Activated CD4-positive, alpha-beta memory T cell treated with anti-CD3 and anti-CD28 coated beads, Interleukin-2, amount 10 ng/mL, durations not matched to agents 7 days and 5 days (primary cell): ENCODE results near the gene BAZ2B. TPM values are rescaled to one million over a fixed set of nuclear protein-coding genes. Genes with fewer than 3 reads are reported as not detected.

Experiments
- CTCF ChIA-PET: fragments of 350-600 bp; sonication (Branson Sonifier 250); formaldehyde crosslinking; loops from one replicate; lab custom pipeline; 2021; ENCODE audit warnings: antibody characterized with exemption, inconsistent platforms; lab: Charles Lee
- POLR2A ChIA-PET: fragments of 350-600 bp; sonication (Branson Sonifier 250); formaldehyde crosslinking; loops from one replicate; lab custom pipeline; 2021; ENCODE audit warnings: antibody characterized with exemption; lab: Charles Lee
- DNase-seq: peaks from one replicate; pipeline ENCODE4 v3.0.0-alpha.2; 2020
- H3K27ac Mint-ChIP-seq: one replicate; pipeline ENCODE4 v1.8.0; 2021; ENCODE audit warnings: mild to moderate bottlenecking, mixed read lengths
- H3K27me3 Mint-ChIP-seq: one replicate; pipeline ENCODE4 v1.8.0; 2021; ENCODE audit warnings: mixed read lengths
- H3K36me3 Mint-ChIP-seq: one replicate; pipeline ENCODE4 v1.8.0; 2021; ENCODE audit warnings: low read depth, mixed read lengths
- H3K4me1 Mint-ChIP-seq: one replicate; pipeline ENCODE4 v1.8.0; 2021; ENCODE audit warnings: mixed read lengths
- H3K4me3 Mint-ChIP-seq: one replicate; pipeline ENCODE4 v1.8.0; 2021; ENCODE audit warnings: mild to moderate bottlenecking, mixed read lengths
- H3K9me3 Mint-ChIP-seq: one replicate; pipeline ENCODE4 v1.8.0; 2021; ENCODE audit warnings: mixed read lengths
- total RNA-seq, 2 experiments: library from RNA; stranded (reverse); gene quantifications; one replicate each; pipeline ENCODE4 v1.2.3, GENCODE V29; 2021

BAZ2B gene, protein sequence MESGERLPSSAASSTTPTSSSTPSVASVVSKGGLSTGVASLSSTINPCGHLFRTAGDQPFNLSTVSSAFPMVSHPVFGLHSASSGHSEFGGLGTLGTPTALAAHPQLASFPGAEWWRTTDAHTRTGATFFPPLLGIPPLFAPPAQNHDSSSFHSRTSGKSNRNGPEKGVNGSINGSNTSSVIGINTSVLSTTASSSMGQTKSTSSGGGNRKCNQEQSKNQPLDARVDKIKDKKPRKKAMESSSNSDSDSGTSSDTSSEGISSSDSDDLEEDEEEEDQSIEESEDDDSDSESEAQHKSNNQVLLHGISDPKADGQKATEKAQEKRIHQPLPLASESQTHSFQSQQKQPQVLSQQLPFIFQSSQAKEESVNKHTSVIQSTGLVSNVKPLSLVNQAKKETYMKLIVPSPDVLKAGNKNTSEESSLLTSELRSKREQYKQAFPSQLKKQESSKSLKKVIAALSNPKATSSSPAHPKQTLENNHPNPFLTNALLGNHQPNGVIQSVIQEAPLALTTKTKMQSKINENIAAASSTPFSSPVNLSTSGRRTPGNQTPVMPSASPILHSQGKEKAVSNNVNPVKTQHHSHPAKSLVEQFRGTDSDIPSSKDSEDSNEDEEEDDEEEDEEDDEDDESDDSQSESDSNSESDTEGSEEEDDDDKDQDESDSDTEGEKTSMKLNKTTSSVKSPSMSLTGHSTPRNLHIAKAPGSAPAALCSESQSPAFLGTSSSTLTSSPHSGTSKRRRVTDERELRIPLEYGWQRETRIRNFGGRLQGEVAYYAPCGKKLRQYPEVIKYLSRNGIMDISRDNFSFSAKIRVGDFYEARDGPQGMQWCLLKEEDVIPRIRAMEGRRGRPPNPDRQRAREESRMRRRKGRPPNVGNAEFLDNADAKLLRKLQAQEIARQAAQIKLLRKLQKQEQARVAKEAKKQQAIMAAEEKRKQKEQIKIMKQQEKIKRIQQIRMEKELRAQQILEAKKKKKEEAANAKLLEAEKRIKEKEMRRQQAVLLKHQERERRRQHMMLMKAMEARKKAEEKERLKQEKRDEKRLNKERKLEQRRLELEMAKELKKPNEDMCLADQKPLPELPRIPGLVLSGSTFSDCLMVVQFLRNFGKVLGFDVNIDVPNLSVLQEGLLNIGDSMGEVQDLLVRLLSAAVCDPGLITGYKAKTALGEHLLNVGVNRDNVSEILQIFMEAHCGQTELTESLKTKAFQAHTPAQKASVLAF (N-terminal part only)
- total RNA-seq: 1 to 10 TPM; 8.5 to 9.8 TPM

GRCh38 chr2:159616286-159616701, at the start of gene BAZ2B:
Gene BAZ2B, minus strand, starts transcription at chr2:159616548. Its CDS starts 137,829 bp downstream, at chr2:159478719.
- peak within 1 kb of the TSS; percentile 75 for H3K4me3 Mint-ChIP-seq
- DNase-seq: no peak
- H3K9me3 Mint-ChIP-seq: no peaks in the 10 kb centered on the region
- H3K36me3 Mint-ChIP-seq: no peaks in the 10 kb centered on the region
- ChIA-PET POLR2A (no interaction called here), CTCF (no interaction called here)
- H3K27me3 Mint-ChIP-seq: peaks cover 24% of the 10 kb centered on the region
- no peak within 1 kb of the TSS for H3K27ac Mint-ChIP-seq
- peaks cover 12% of the 10 kb centered on the region for H3K4me1 Mint-ChIP-seq

- Mint-ChIP-seq H3K36me3 (peaks cover 2% of the 10 kb centered on the region), H3K4me1 (no peaks in the 10 kb centered on the region), H3K27ac (no peak overlapping the region), H3K9me3 (no peaks in the 10 kb centered on the region), H3K27me3 (no peaks in the 10 kb centered on the region), H3K4me3 (no peak overlapping the region)
- POLR2A ChIA-PET: no interaction called here
- CTCF ChIA-PET: no interaction called here
- DNase-seq: no peak
These were observed 44.9 kb upstream of the BAZ2B start for GRCh38 chr2:159661286-159661685.

DNA sequence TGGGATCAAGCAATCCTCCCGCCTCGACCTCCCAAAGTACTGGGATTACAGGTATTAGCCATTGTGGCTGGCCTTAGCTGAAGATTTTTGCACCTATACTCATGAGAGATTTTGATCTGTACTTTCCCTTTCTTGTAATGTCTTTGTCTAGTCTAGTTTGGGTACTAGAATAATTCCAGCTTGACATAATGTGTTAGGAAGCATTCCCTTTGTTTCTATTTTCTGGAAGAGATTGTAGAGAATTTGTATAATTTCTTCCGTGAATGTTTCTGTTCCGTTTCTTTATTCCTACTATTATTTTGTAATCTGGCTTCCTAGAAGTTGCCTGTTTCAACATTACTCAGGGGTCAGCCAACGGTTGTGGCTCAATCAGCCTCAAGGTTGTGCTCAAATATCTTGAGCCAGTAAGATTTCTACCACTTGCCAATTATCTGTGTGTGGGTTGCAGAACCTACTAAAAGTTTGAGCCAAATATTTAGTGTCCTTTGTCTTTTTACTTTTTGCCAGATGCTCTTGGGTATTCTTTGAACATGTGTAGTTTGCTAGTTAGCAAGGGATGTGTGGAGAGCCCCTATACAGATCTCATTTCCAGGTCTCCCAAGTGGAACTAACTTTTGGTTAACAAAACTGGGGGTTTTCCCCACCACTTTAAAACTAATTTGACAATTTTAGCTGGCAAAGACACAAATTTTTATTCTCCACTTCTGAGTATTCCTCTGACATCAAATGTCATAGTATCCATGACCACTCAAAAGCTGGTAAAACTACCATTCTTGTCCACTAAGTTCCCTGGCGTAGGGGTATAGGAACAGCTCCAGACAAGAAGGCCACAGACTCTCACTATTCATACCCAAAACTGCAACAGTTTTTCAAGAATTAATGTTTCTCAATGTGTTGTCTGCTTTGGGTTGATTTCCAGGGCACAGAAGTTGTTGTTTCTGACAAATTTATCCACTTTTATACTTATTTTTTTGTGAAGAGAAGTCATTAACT, 42.8 kb upstream of the BAZ2B start:
- Mint-ChIP-seq H3K4me3 (no peak overlapping the region), H3K27me3 (no peaks in the 10 kb centered on the region), H3K36me3 (no peaks in the 10 kb centered on the region), H3K9me3 (peaks cover 3% of the 10 kb centered on the region), H3K4me1 (no peaks in the 10 kb centered on the region), H3K27ac (no peak overlapping the region)
- ChIA-PET POLR2A (no interaction called here), CTCF (no interaction called here)
- DNase-seq: no peak

GRCh38 chr2:159653962-159654361, 37.6 kb upstream of the BAZ2B start:
- H3K27ac Mint-ChIP-seq: no peak overlapping the region
- H3K9me3 Mint-ChIP-seq: peaks cover 3% of the 10 kb centered on the region
- ChIA-PET CTCF (no interaction called here), POLR2A (no interaction called here)
- DNase-seq: no peak
- no peaks in the 10 kb centered on the region for H3K36me3 Mint-ChIP-seq
- no peaks in the 10 kb centered on the region for H3K27me3 Mint-ChIP-seq
- H3K4me1 Mint-ChIP-seq: no peaks in the 10 kb centered on the region
- H3K4me3 Mint-ChIP-seq: no peak overlapping the region

- Mint-ChIP-seq H3K9me3 (peaks cover 3% of the 10 kb centered on the region), H3K4me1 (no peaks in the 10 kb centered on the region), H3K36me3 (no peaks in the 10 kb centered on the region), H3K4me3 (no peak overlapping the region), H3K27ac (no peak overlapping the region), H3K27me3 (no peaks in the 10 kb centered on the region)
- DNase-seq: no peak
- CTCF ChIA-PET: no interaction called here
- POLR2A ChIA-PET: no interaction called here
These were observed 35.5 kb upstream of the BAZ2B start for GRCh38 chr2:159651884-159652283.

DNA sequence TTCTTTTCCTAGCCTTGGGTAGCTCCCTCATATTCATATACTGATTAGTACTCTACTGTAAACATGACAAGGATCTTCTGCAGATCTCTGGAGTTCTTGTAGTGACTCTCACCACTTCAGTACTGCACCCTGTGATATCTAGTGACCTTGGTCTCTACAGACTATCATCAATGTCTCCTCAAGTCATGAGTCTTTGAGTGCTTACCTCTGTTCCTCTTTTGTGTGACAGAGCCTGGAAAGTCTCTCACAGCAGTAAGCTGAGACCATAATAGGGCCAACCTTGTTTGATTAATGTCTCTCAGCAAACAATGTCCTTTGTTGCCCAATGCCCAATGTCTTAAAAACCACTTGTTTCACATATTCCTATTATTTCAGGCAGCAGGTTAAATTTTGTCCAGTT, 34.2 kb upstream of the BAZ2B start:
- Mint-ChIP-seq H3K4me1 (no peaks in the 10 kb centered on the region), H3K27me3 (no peaks in the 10 kb centered on the region), H3K9me3 (peaks cover 3% of the 10 kb centered on the region), H3K36me3 (no peaks in the 10 kb centered on the region), H3K4me3 (no peak overlapping the region), H3K27ac (no peak overlapping the region)
- POLR2A ChIA-PET: no interaction called here
- CTCF ChIA-PET: no interaction called here
- DNase-seq: no peak

- Mint-ChIP-seq H3K9me3 (peaks cover 3% of the 10 kb centered on the region), H3K4me3 (no peak overlapping the region), H3K27ac (no peak overlapping the region), H3K4me1 (no peaks in the 10 kb centered on the region), H3K27me3 (no peaks in the 10 kb centered on the region), H3K36me3 (no peaks in the 10 kb centered on the region)
- ChIA-PET CTCF (no interaction called here), POLR2A (no interaction called here)
- no peak for DNase-seq
These were observed 32.3 kb upstream of the BAZ2B start for GRCh38 chr2:159648643-159649042.

DNA sequence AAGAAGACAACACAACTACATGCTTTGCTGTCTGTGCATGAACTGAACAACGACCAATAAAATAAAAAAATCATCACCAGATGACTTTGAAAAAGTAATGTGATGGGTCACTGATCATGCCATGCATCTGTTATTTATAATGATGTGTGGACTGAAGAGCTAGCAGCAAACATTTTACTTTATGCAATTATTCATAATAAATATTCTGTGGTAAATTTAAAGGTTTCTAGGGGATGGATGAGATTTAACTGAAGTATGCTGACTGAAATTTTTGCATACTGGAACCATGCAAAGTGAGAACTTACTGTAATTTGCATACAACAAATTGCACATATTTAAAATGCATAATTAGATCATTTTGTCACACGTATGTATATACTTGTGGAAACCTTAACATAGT, 31.3 kb upstream of the BAZ2B start:
- no peak overlapping the region for H3K27ac Mint-ChIP-seq
- POLR2A ChIA-PET: no interaction called here
- DNase-seq: no peak
- CTCF ChIA-PET: no interaction called here
- H3K4me3 Mint-ChIP-seq: no peak overlapping the region
- H3K27me3 Mint-ChIP-seq: no peaks in the 10 kb centered on the region
- peaks cover 3% of the 10 kb centered on the region for H3K9me3 Mint-ChIP-seq
- no peaks in the 10 kb centered on the region for H3K36me3 Mint-ChIP-seq
- no peaks in the 10 kb centered on the region for H3K4me1 Mint-ChIP-seq

- ChIA-PET POLR2A (no interaction called here), CTCF (no interaction called here)
- H3K9me3 Mint-ChIP-seq: no peaks in the 10 kb centered on the region
These were observed 23.8 kb upstream of the BAZ2B start for GRCh38 chr2:159640176-159640575.

GRCh38 chr2:159639712-159640111, 23.4 kb upstream of the BAZ2B start:
- Mint-ChIP-seq H3K4me3 (no peak overlapping the region), H3K27ac (no peak overlapping the region), H3K9me3 (no peaks in the 10 kb centered on the region), H3K27me3 (no peaks in the 10 kb centered on the region), H3K4me1 (no peaks in the 10 kb centered on the region), H3K36me3 (no peaks in the 10 kb centered on the region)
- no peak for DNase-seq
- ChIA-PET CTCF (interaction anchor here (0.7 kb wide), 1 partner anchor 25 kb away, joined by 3 read pairs; no protein-coding TSS in a partner anchor), POLR2A (no interaction called here)

More at GRCh38 chr2:159640176-159640575, 23.8 kb upstream of the BAZ2B start:
- H3K27ac Mint-ChIP-seq: no peak overlapping the region
- no peaks in the 10 kb centered on the region for H3K4me1 Mint-ChIP-seq
- H3K4me3 Mint-ChIP-seq: no peak overlapping the region
- H3K27me3 Mint-ChIP-seq: no peaks in the 10 kb centered on the region
- no peak for DNase-seq
- no peaks in the 10 kb centered on the region for H3K36me3 Mint-ChIP-seq

GRCh38 chr2:159639071-159639470, 22.7 kb upstream of the BAZ2B start:
- Mint-ChIP-seq H3K9me3 (no peaks in the 10 kb centered on the region), H3K4me3 (no peak overlapping the region), H3K4me1 (no peaks in the 10 kb centered on the region), H3K36me3 (no peaks in the 10 kb centered on the region), H3K27ac (no peak overlapping the region), H3K27me3 (no peaks in the 10 kb centered on the region)
- ChIA-PET POLR2A (no interaction called here), CTCF (interaction anchor here (0.7 kb wide), 1 partner anchor 24 kb away, joined by 3 read pairs; no protein-coding TSS in a partner anchor)
- DNase-seq: no peak

- no peak for DNase-seq
- ChIA-PET CTCF (interaction anchor here (1.1 kb wide), 1 partner anchor 10 kb away, joined by 3 read pairs; no protein-coding TSS in a partner anchor), POLR2A (no interaction called here)
- H3K4me3 Mint-ChIP-seq: no peak overlapping the region
- H3K4me1 Mint-ChIP-seq: no peaks in the 10 kb centered on the region
- no peaks in the 10 kb centered on the region for H3K36me3 Mint-ChIP-seq
- no peaks in the 10 kb centered on the region for H3K27me3 Mint-ChIP-seq
- no peak overlapping the region for H3K27ac Mint-ChIP-seq
- no peaks in the 10 kb centered on the region for H3K9me3 Mint-ChIP-seq
These were observed 21.7 kb upstream of the BAZ2B start for GRCh38 chr2:159637988-159638501.
